PC-9 (cell line): ENCODE measurements around the gene BTNL8. TPM values are rescaled to one million over a fixed set of nuclear protein-coding genes. Genes with fewer than 3 reads are reported as not detected.

Experiments
- BruUV-seq: library from RNA; stranded (reverse); fragments of 400-500 nt; replicated peaks from 2 replicates; lab custom pipeline; 2021; lab: Mats Ljungman, UMichigan
- CTCF ChIA-PET: fragments of 300-600 bp; sonication (Branson Sonifier 250); formaldehyde crosslinking; loops from one replicate; lab custom pipeline; 2022; ENCODE audit warnings: antibody characterized with exemption; lab: Charles Lee
- POLR2A ChIA-PET: fragments of 300-600 bp; sonication (Branson Sonifier 250); formaldehyde crosslinking; loops from one replicate; lab custom pipeline; 2022; ENCODE audit warnings: antibody characterized with exemption; ENCODE audit not compliant: unreplicated experiment; lab: Charles Lee
- DNase-seq, 2 experiments: peaks; one replicate each; pipeline versions ENCODE4 v3.0.0 to v3.0.0-alpha.2; 2015 to 2022; ENCODE audit warnings: mixed read lengths in 1 of 2
- H2AFZ ChIP-seq: fragments of 200-600 bp; sonication (generic); 2 replicates; pipeline ENCODE4 v1.8.1; 2017; ENCODE audit warnings: antibody characterized with exemption
- H3F3A ChIP-seq: fragments of 200-600 bp; sonication (generic); 2 replicates; pipeline ENCODE4 v1.8.1; 2017; ENCODE audit warnings: antibody characterized with exemption, mild to moderate bottlenecking, low read depth; ENCODE audit not compliant: insufficient read depth
- H3K27ac ChIP-seq: fragments of 200-600 bp; sonication (generic); 2 replicates; pipeline ENCODE4 v1.6.1; 2016; ENCODE audit warnings: mixed run types
- H3K27me3 ChIP-seq: fragments of 200-600 bp; sonication (generic); 2 replicates; pipeline ENCODE4 v1.6.1; 2016; ENCODE audit warnings: low read depth, mixed run types; ENCODE audit not compliant: insufficient read depth
- H3K36me3 ChIP-seq: fragments of 200-600 bp; sonication (generic); 2 replicates; pipeline ENCODE4 v1.6.1; 2016; ENCODE audit warnings: low read depth, mixed run types
- H3K4me1 ChIP-seq: fragments of 200-600 bp; sonication (generic); replicated peaks from 2 replicates; pipeline ENCODE4 v1.6.1; 2016; ENCODE audit warnings: mixed run types; ENCODE audit not compliant: insufficient read depth
- H3K4me2 ChIP-seq: fragments of 200-600 bp; sonication (generic); 2 replicates; pipeline ENCODE4 v1.6.1; 2017; ENCODE audit warnings: mixed run types
- H3K4me3 ChIP-seq: fragments of 200-600 bp; sonication (generic); 2 replicates; pipeline ENCODE4 v1.6.1; 2016; ENCODE audit warnings: mixed run types
- H3K79me2 ChIP-seq: fragments of 200-600 bp; sonication (generic); 2 replicates; pipeline ENCODE4 v1.6.1; 2017; ENCODE audit warnings: low read depth, mixed run types
- H3K9me2 ChIP-seq: fragments of 200-600 bp; sonication (generic); 2 replicates; pipeline ENCODE4 v1.8.1; 2017; ENCODE audit warnings: mild to moderate bottlenecking; ENCODE audit not compliant: insufficient read depth
- H3K9me3 ChIP-seq: fragments of 200-600 bp; sonication (generic); 2 replicates; pipeline ENCODE4 v1.8.1; 2016; ENCODE audit warnings: low read depth; ENCODE audit not compliant: insufficient read depth
- H4K20me1 ChIP-seq: fragments of 200-600 bp; sonication (generic); 2 replicates; pipeline ENCODE4 v1.8.1; 2017; ENCODE audit not compliant: insufficient read depth
- CTCF ChIP-seq: fragments of 200-600 bp; sonication (generic); conservative IDR thresholded peaks from 2 replicates; pipeline ENCODE4 v1.6.1; 2017; ENCODE audit warnings: mixed run types, antibody characterized with exemption, mild to moderate bottlenecking, moderate library complexity
- EZH2 ChIP-seq: fragments of 200-600 bp; sonication (generic); IDR thresholded peaks from 2 replicates; pipeline ENCODE4 v1.8.0; 2017; ENCODE audit warnings: antibody characterized with exemption, low read depth
- intact Hi-C: fragments of 100-400 bp; cut with micrococcal nuclease; formaldehyde crosslinking; loops from one replicate; pipeline ENCODE4 v1.10.0; 2022; ENCODE audit not compliant: unreplicated experiment
- total RNA-seq: library from RNA; stranded (reverse); gene quantifications from 2 replicates; pipeline ENCODE4 v1.2.3, GENCODE V29; 2021

Gene BTNL8
- total RNA-seq, 1 experiment from 2014 or later, result not detected

DNA sequence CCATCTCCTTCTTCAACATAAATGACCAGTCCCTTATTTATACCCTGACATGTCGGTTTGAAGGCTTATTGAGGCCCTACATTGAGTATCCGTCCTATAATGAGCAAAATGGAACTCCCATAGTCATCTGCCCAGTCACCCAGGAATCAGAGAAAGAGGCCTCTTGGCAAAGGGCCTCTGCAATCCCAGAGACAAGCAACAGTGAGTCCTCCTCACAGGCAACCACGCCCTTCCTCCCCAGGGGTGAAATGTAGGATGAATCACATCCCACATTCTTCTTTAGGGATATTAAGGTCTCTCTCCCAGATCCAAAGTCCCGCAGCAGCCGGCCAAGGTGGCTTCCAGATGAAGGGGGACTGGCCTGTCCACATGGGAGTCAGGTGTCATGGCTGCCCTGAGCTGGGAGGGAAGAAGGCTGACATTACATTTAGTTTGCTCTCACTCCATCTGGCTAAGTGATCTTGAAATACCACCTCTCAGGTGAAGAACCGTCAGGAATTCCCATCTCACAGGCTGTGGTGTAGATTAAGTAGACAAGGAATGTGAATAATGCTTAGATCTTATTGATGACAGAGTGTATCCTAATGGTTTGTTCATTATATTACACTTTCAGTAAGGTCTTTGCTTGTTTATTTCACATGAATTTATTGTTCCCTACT is 51.5 kb downstream of the BTNL8 start:
- POLR2A ChIA-PET, result no interaction called here
- intact Hi-C loops, result no loop called here
- Histone ChIP-seq H3K4me3 (no peak overlapping the region), H3K36me3 (no peaks in the 10 kb centered on the region), H3K27me3 (peaks cover 16% of the 10 kb centered on the region), H3K9me2 (no peaks in the 10 kb centered on the region), H3K79me2 (no peaks in the 10 kb centered on the region), H3F3A (no peaks in the 10 kb centered on the region), H3K4me1 (no peaks in the 10 kb centered on the region), H3K4me2 (no peak overlapping the region), H2AFZ (no peak overlapping the region), H3K27ac (no peak overlapping the region), H3K9me3 (no peaks in the 10 kb centered on the region), H4K20me1 (no peaks in the 10 kb centered on the region)
- DNase-seq, result no peak
- CTCF ChIA-PET, result no interaction called here
- no peak for TF ChIP-seq EZH2
- no peak for TF ChIP-seq CTCF
- no TSS peak for BruUV-seq

DNA sequence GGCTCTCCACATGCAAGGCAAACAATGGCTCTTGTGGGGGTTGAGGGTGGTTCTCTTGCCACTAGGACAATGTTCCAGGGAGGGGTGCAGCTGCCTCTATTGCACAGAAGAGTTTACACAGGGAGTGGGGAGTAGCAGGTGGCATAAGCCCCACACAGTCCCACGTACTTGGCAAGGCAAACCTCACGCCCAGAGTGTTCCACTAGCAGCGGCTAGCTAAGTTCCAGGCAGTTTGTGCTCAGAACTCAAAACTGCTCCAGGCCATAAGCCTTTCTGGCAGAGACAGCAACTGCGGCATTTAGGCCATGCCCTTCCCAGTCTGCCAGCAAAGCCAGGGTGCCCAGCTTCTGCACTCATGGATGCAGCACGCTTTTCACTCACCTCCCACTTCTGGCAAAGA is 60.7 kb downstream of the BTNL8 start:
- intact Hi-C loops, result no loop called here
- TF ChIP-seq CTCF (no peak), EZH2 (no peak)
- no TSS peak for BruUV-seq
- no peaks in the 10 kb centered on the region for H3K79me2 ChIP-seq
- no peaks in the 10 kb centered on the region for H3K9me3 ChIP-seq
- CTCF ChIA-PET, result no interaction called here
- no peak for DNase-seq
- POLR2A ChIA-PET, result no interaction called here
- no peaks in the 10 kb centered on the region for H4K20me1 ChIP-seq
- no peak overlapping the region for H3K27ac ChIP-seq
- H3K9me2 ChIP-seq, result no peaks in the 10 kb centered on the region
- H2AFZ ChIP-seq, result no peak overlapping the region
- no peaks in the 10 kb centered on the region for H3K27me3 ChIP-seq
- no peaks in the 10 kb centered on the region for H3K36me3 ChIP-seq
- no peak overlapping the region for H3K4me3 ChIP-seq
- no peak overlapping the region for H3K4me2 ChIP-seq
- H3F3A ChIP-seq, result no peaks in the 10 kb centered on the region
- no peaks in the 10 kb centered on the region for H3K4me1 ChIP-seq

GRCh38 chr5:180960209-180960608 is 61.2 kb downstream of the BTNL8 start:
- TF ChIP-seq CTCF, result no peak
- no peak for TF ChIP-seq EZH2
- no peak overlapping the region for H2AFZ ChIP-seq
- H3K79me2 ChIP-seq, result no peaks in the 10 kb centered on the region
- H3F3A ChIP-seq, result no peaks in the 10 kb centered on the region
- H3K27me3 ChIP-seq, result no peaks in the 10 kb centered on the region
- BruUV-seq, result no TSS peak
- intact Hi-C loops, result no loop called here
- no peaks in the 10 kb centered on the region for H3K4me1 ChIP-seq
- no peaks in the 10 kb centered on the region for H4K20me1 ChIP-seq
- H3K4me2 ChIP-seq, result no peak overlapping the region
- DNase-seq, result no peak
- no peaks in the 10 kb centered on the region for H3K9me3 ChIP-seq
- ChIA-PET POLR2A (no interaction called here), CTCF (no interaction called here)
- no peak overlapping the region for H3K27ac ChIP-seq
- H3K9me2 ChIP-seq, result no peaks in the 10 kb centered on the region
- no peak overlapping the region for H3K4me3 ChIP-seq
- H3K36me3 ChIP-seq, result no peaks in the 10 kb centered on the region
